Measurements from ENCODE around the gene SASH1. TPM values are rescaled to one million over a fixed set of nuclear protein-coding genes. Genes with fewer than 3 reads are reported as not detected.
"Not testable (repeated sequence)": the region's sequence is repeated elsewhere in the genome, so short reads cannot be mapped to it uniquely, and the experiment has no call there.

SASH1 gene
- total RNA-seq, 1 donor from 2014 or later = 31.8 TPM

DNA sequence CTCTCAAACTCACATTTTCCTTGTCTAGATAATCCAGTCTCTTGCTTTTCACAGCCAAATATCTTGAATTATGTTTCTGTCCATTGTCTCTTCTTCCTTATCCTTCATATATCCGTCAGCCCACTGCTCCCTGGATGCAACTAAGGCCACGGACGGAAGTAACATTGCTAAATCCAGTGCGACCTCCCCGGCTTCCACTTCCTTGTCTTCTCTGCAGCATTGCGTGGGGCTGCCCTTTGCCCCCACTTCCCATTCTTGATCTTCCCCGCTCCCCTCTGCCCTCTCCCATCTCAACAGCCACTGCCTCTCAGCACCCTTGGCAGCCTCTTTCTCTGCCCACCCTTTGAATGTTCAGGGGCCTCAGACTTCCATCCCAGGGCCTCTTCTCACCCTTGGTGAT is 213.8 kb downstream of the SASH1 start:
- DNase-seq (no peak), ATAC-seq (no peak)
- intact Hi-C loops (cut with micrococcal nuclease) = no loop called here

DNA sequence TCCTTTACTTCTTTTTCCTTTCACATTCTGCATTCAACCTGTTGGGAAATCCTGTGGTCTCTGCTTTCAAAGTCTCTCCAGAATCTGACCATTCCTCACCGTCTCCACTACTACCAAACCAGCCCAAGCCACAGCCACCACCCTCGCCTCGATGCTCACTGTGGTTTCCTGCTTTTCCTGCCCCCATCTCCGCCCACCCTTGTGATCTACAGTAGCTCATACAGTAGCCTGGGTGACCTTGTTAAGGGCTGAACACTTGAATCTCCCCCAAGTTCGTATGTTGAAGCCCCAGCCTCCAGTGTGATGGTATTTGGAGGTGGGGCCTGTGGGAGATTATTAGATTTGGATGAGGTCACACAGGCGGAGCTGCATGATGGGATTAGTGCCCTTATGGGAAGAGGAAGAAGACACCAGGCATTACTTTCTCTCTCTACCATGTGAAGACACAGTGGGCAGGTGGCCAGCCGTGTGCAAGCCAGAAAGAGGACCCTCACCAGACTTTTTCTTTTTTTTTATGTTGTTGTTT is 215.2 kb downstream of the SASH1 start:
- ATAC-seq (no peak), DNase-seq (no peak)
- intact Hi-C loops (cut with micrococcal nuclease) = no loop called here

DNA sequence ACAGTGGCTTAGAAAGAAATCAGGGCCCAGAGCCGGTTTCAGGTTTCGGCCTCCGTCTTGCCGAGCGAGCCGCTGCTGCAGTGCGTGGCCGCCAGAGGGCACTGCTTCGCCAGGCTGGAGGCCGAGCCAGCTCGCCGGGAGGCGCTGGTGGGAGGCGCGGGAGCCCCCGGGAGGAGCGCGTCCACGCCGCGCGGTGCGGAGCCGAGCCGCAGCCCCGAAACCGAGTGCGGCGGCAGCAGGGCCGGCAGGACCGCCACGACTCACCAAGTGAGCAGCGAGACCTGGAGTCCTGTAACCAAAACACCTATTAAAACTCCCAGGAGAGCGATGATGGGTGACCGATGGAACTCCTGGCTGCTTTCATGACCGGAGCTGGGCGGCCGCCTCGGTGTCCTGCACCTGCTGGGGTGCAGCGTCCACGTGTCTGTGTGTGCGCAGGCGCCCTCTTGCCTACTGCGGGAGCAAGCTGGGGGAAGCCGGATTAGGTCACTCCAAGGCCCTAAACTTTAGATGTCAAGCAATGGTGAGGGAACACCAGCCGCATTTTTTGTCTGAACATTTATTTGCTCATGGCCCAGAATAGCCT is 217.3 kb downstream of the SASH1 start:
- ATAC-seq (peak; percentile 93), DNase-seq (peak; percentile 89)
- intact Hi-C loops (cut with micrococcal nuclease) = no loop called here

DNA sequence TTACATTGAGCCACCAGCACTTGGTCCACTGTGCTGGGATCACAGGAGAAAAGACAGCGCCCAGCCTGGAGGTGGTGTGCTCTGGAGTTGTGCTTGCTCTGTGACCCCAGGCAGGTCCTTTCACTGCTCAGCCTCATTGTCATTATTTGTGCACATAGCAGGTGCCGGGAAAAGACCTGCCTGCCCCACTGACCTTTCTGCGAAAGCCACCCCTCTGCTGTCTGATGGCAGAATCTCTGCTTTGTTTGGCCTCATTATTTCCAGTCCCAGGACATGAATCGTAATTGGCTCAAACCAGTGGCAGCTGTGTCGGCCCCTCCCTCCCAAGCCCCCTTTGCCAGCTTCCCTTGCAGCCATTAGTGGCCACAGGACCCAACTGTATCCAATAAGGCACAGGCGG is 219.0 kb downstream of the SASH1 start:
- DNase-seq = no peak
- intact Hi-C loops (cut with micrococcal nuclease) = no loop called here
- ATAC-seq = no peak

DNA sequence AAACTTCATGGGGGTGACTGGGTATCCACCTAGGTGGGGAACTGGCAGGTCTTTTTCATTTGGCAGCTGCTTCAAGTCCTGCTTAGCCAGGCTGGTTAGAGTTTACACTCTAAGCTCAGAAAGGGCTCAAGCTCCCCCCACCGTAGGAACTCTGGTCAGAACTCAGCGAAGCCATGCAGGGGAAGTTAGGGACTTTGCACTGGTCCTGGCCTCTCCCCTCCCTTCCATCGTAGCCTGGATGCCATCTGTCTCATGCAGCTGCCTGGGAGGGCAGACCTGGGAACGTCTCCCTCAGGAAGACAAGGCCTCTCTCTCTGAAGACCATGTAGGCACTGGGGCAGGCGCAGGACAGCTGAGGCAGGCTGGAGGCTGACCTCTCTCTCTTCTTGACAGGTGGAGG is 220.4 kb downstream of the SASH1 start:
- DNase-seq = no peak
- no peak for ATAC-seq
- intact Hi-C loops (cut with micrococcal nuclease) = no loop called here

- intact Hi-C loops (cut with micrococcal nuclease) = no loop called here
- no peak for DNase-seq
- ATAC-seq = no peak
These were observed 221.9 kb downstream of the SASH1 start for GRCh38 chr6:148564494-148565035.

DNA sequence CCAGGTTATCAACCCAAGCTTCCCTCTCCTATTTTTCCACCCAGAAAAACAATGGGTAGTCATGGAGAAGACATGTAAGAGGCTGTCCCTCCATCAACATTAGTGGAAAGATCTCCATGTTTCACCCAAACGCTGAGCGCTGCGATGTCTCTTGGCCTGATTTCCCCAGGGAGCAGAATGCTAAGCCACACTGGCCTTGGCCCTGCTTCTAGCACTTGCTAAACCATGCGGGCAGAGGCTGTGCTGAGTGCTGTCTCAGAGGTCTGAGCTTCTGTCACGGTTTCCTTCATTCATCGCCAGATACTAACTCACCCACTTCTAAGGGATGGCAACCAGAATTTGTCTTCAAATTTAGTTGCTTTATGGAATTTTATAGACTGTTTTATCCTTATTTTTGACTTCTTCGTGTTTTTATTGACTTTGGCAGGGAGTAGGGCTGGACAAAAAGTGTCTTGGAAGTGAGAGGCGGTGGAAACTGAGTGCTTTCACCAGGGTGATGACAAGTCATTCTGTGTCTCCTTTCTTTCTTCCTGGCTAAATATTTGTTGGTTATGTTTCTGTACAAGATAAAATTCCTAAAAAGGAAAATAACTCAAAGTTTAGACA is 222.8 kb downstream of the SASH1 start:
- ATAC-seq (peak; percentile 60), DNase-seq (no peak)
- intact Hi-C loops (cut with micrococcal nuclease) = no loop called here

DNA sequence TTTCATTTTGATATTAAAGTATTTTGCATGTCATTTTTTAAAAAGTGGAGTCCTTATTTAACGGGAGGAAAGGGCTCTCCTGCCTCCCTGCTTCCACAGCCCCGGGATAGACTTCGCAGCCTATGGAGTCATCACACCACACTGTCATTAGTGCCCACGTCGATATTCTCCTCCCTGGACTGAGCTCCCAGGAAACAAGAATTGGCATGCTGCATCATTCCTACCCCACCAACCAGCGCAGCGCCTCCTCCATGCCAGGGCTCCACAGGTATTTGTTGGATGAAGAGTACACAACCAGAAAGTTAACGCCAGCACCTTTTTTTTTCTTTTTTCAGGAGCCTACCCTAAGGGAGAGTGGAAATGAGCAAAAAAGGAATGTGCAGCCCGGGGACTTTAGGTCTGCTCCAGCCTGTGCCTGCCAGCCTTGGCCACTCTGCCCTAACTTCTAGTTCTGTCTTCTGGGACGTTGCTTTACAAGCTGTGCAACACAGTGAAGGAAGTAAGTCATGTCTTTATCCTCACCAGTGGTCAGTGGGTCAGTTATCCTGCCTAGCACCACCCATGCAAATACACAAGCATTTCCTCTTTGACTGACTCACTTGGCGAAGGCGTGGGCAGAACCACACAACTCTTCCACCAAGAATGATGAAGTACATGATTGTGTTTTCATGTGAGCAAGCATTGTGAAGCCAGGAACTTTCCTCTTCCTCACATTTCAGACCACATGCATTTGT is 223.5 kb downstream of the SASH1 start:
- peak; percentile 60 for ATAC-seq
- intact Hi-C loops (cut with micrococcal nuclease) = no loop called here
- DNase-seq = no peak

GRCh38 chr6:148566664-148567350 is 224.2 kb downstream of the SASH1 start:
- ATAC-seq = no peak

DNA sequence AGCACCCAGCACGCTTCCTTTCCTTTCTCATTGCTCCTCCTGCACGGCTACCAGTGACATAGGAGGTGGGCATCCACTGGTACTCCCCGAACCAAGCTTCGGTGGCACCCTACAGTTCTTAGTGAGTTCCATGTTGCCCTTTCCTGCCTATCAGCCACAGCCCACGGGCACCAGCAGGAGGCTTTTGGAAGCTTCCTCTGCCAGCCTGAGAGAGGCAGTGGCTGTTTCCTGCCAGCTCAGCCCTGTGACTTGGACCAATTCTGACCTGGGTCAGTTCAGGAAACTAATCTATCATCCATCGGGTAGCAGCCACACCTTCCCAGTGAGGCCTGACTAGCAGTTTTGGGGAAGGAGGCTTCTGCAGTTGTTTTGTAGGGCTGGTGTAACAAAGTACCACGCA is 227.8 kb downstream of the SASH1 start:
- DNase-seq = no peak
- intact Hi-C loops (cut with micrococcal nuclease) = no loop called here
- ATAC-seq = no peak

More at GRCh38 chr6:148566664-148567350, 224.2 kb downstream of the SASH1 start:
- intact Hi-C loops (cut with micrococcal nuclease) = no loop called here
- DNase-seq = no peak

DNA sequence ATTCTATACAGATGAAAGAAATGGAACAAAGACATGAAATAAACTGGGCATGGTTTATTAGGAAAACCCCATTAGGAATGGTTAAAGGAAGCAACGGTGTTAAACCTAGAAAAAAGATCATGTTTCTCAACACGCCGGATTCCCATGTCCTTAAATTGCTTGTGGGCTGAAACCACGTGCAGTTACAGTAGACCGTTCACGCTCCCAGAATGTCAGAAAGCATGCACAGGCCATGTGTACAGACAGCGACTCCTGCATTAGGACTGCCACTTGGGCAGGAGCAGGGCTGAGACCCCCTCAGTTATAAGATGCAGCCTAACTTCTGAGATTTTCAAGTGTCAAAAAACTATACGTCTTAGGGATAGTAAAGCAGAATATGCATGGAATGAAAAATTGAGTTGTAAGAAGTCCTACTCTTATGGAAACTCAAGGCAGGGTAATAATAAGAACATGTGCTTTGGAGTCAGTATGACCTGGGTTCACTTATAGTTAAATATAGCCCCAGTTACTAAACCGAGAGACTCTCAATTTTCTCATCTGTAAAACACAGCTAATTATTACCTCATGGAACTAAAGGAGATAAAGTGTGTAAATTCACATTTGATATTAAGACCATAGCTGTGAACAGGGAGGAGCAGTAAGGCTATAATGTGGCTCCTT is 230.2 kb downstream of the SASH1 start:
- intact Hi-C loops (cut with micrococcal nuclease) = no loop called here
- DNase-seq (no peak), ATAC-seq (no peak)

GRCh38 chr6:148573922-148574321 is 231.3 kb downstream of the SASH1 start:
- intact Hi-C loops (cut with micrococcal nuclease) = no loop called here
- ATAC-seq (no peak), DNase-seq (no peak)

DNA sequence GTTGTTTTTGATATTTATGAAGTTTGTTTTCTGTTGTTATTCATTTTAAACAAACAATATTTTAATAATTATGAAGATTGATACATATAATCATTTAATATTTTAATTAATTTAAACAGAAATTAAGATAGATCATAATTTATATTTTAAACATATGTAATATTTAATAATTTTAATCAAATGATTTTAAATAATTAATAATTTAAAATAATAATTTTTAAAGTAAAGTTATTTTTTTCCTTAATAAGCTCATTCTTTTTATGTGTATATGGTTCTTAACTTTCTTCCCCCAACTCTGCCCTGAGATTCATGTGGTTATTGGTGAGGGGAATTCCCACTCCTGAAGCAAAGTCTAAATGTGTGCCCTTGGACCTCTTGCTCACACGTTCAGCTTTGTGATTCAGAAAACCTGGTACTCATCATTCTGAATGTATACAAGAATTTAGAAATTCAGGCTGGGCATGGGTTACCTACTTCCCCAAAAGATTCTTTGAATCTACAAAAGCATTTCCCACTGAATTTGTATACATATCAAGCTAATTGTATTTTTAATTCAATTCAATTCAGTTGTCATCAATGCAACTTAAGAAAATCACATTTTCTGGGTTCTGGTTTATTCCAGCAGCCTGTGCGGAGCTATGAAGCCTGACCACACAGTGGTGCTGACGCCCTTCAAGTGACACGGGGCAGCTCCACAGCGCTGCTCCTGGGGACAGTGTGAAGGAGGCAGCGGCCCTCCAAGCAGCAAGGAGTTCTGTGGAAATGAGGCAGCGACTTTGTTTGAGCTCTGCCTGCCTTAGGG is 235.2 kb downstream of the SASH1 start:
- intact Hi-C loops (cut with micrococcal nuclease) = loop anchor here (5.0 kb wide), 1 partner anchor 369 kb away; no protein-coding TSS in a partner anchor
- DNase-seq (peak; percentile 87), ATAC-seq (peak; percentile 100)

DNA sequence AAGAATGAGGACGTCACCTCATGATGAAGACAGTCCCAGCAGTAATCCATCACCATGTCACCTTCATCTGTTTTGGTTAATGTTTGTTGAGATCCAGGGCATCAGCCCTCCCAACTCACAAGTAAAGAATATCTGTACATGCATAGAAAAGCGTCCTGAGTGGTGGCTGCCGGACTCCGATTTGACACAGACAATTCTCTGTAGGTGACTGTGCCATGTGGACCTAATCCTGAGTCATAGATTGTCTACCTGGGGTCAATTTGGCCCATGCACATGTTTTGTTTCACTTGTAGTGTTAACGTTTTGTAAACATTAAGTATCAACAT is 235.8 kb downstream of the SASH1 start:
- intact Hi-C loops (cut with micrococcal nuclease) = loop anchor here (5.0 kb wide), 1 partner anchor 369 kb away; no protein-coding TSS in a partner anchor

GRCh38 chr6:148578837-148579565 is 236.4 kb downstream of the SASH1 start:
- ATAC-seq (peak; percentile 28), DNase-seq (no peak)
- intact Hi-C loops (cut with micrococcal nuclease) = loop anchor here (5.0 kb wide), 1 partner anchor 368 kb away; no protein-coding TSS in a partner anchor

More for the DNA sequence above, 235.8 kb downstream of the SASH1 start:
- DNase-seq (no peak), ATAC-seq (peak; percentile 40)

- intact Hi-C loops (cut with micrococcal nuclease) = no loop called here
- ATAC-seq (no peak), DNase-seq (no peak)
These were observed 237.8 kb downstream of the SASH1 start for GRCh38 chr6:148580442-148580841.

GRCh38 chr6:148583631-148584030 is 241.0 kb downstream of the SASH1 start:
- no peak for DNase-seq
- no peak for ATAC-seq
- intact Hi-C loops (cut with micrococcal nuclease) = no loop called here

- ATAC-seq; DNase-seq; intact Hi-C loops (cut with micrococcal nuclease): not testable (repeated sequence)
These were observed 243.0 kb downstream of the SASH1 start for GRCh38 chr6:148585641-148586040.

All from left ventricle myocardium superior (tissue), 1 donor.